Upper lobe of left lung (tissue), 4 donors: Measurements from ENCODE around the gene SLC9C1.

Source experiments
- POLR2A ChIP-seq, 4 donors: fragments of 450-650 bp; IDR thresholded peaks; one replicate each; pipeline ENCODE4 v1.5.1; 2016 to 2017; ENCODE audit warnings: antibody characterized with exemption in 4 of 4, mild to moderate bottlenecking in 2 of 4
- POLR2AphosphoS5 ChIP-seq, 2 donors: sonication (generic); formaldehyde crosslinking; IDR thresholded peaks; one replicate each; pipeline ENCODE4 v1.5.1; 2017; ENCODE audit warnings: antibody characterized with exemption in 2 of 2
- TF ChIP-seq, protein P1 (sequence below), 6 experiments: fragments of 450-650 bp in 4 of 6; fragments of 200-600 bp in 2 of 6; sonication (generic) in 2 of 6; IDR thresholded peaks; one replicate each; pipeline ENCODE4 v1.5.1; 2016 to 2019; ENCODE audit warnings: antibody characterized with exemption in 6 of 6

DNA sequence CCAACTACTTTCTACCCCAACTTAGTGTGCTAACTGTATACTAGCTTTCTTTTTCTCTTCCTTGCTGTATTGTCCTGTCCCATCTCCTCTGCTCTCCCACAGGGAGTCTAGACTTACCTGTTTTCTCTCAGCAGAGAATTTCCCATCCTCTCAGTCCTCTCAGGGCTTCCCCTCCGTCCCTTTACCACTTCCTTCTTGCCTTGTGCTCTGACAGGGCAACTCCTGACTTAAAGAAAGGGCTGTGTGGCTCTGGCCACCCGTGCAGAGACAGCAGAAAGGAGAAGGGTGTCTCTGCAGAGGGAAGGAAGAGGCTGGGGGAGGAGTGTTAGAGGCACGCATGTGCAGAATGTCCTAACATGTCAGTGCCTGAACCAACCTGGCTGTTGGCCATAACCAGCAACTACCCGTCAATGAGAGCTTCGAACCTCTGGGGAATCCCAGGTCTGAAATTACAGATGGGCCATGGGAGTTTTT lies 161.0 kb downstream of the SLC9C1 start, which contains the start of gene GCSAM:
- TF ChIP-seq POLR2AphosphoS5 (IDR thresholded peaks at IDR 0.05), result no peak
- TF ChIP-seq, protein P1, sequence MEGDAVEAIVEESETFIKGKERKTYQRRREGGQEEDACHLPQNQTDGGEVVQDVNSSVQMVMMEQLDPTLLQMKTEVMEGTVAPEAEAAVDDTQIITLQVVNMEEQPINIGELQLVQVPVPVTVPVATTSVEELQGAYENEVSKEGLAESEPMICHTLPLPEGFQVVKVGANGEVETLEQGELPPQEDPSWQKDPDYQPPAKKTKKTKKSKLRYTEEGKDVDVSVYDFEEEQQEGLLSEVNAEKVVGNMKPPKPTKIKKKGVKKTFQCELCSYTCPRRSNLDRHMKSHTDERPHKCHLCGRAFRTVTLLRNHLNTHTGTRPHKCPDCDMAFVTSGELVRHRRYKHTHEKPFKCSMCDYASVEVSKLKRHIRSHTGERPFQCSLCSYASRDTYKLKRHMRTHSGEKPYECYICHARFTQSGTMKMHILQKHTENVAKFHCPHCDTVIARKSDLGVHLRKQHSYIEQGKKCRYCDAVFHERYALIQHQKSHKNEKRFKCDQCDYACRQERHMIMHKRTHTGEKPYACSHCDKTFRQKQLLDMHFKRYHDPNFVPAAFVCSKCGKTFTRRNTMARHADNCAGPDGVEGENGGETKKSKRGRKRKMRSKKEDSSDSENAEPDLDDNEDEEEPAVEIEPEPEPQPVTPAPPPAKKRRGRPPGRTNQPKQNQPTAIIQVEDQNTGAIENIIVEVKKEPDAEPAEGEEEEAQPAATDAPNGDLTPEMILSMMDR (IDR thresholded peaks at IDR 0.05), result no peak
- TF ChIP-seq POLR2A (IDR thresholded peaks at IDR 0.05), result no peak
